Activated CD4-positive, alpha-beta T cell treated with anti-CD3 and anti-CD28 coated beads, Interleukin-2, amount 50 U/mL, for 16 hours (primary cell): ENCODE measurements around the gene OR2F1.

Experiments
- DNase-seq: peaks from one replicate; pipeline ENCODE4 v3.0.0-alpha.2; 2020

The OR2F1 gene

GRCh38 chr7:143954135-143954534 is 509 bp upstream of the OR2F1 start:
- DNase-seq = no peak

- DNase-seq = no peak
These were observed 4.1 kb downstream of the OR2F1 start for GRCh38 chr7:143958781-143959180.

GRCh38 chr7:143960813-143961610 is 6.4 kb downstream of the OR2F1 start:
- no peak for DNase-seq

- no peak for DNase-seq
These were observed 10.6 kb downstream of the OR2F1 start for GRCh38 chr7:143965280-143965679.

- DNase-seq = no peak
These were observed 12.8 kb downstream of the OR2F1 start for GRCh38 chr7:143967398-143967797.

GRCh38 chr7:143973870-143974416 is 19.3 kb downstream of the OR2F1 start:
- DNase-seq = no peak

- no peak for DNase-seq
These were observed 19.8 kb downstream of the OR2F1 start for GRCh38 chr7:143974459-143974858.

GRCh38 chr7:143975617-143976016 is 21.0 kb downstream of the OR2F1 start:
- no peak for DNase-seq

GRCh38 chr7:143978585-143978984 is 23.9 kb downstream of the OR2F1 start:
- no peak for DNase-seq

- no peak for DNase-seq
These were observed 24.7 kb downstream of the OR2F1 start for GRCh38 chr7:143979359-143979758.

GRCh38 chr7:143979998-143980397 is 25.4 kb downstream of the OR2F1 start:
- DNase-seq = no peak

GRCh38 chr7:143980746-143981510 is 26.3 kb downstream of the OR2F1 start:
- DNase-seq = no peak

GRCh38 chr7:143983960-143984359 is 29.3 kb downstream of the OR2F1 start:
- DNase-seq = no peak

GRCh38 chr7:143987513-143987912 is 32.9 kb downstream of the OR2F1 start:
- DNase-seq = no peak

GRCh38 chr7:143988976-143989745 is 34.5 kb downstream of the OR2F1 start:
- DNase-seq = no peak

GRCh38 chr7:143992670-143993069 is 38.0 kb downstream of the OR2F1 start:
- DNase-seq = no peak

- DNase-seq = no peak
These were observed 39.3 kb downstream of the OR2F1 start for GRCh38 chr7:143993924-143994323.

GRCh38 chr7:144000020-144000419 is 45.4 kb downstream of the OR2F1 start, which contains the start of gene OR6B1:
TSS of gene OR6B1 (plus strand) at chr7:144000320. CDS start at chr7:144003997, 3,677 bp downstream.
- DNase-seq = no peak

- no peak for DNase-seq
These were observed 46.9 kb downstream of the OR2F1 start for GRCh38 chr7:144001543-144001942.

GRCh38 chr7:144004703-144005102 is 50.1 kb downstream of the OR2F1 start:
- DNase-seq = no peak

GRCh38 chr7:144006029-144006691 is 51.5 kb downstream of the OR2F1 start:
- no peak for DNase-seq

- DNase-seq = no peak
These were observed 52.0 kb downstream of the OR2F1 start for GRCh38 chr7:144006692-144007042.

- DNase-seq = no peak
These were observed 54.7 kb downstream of the OR2F1 start for GRCh38 chr7:144009361-144009760.
